Hepatocyte (in vitro differentiated cells): ENCODE data around the gene NAA15.

ENCODE experiments used
- CTCF ChIP-seq: fragments of 200-600 bp; sonication (generic); IDR thresholded peaks from 2 replicates; pipeline ENCODE4 v1.5.1; 2016; ENCODE audit warnings: antibody characterized with exemption, mild to moderate bottlenecking; ENCODE audit not compliant: poor library complexity
- EZH2 ChIP-seq: fragments of 200-600 bp; sonication (generic); IDR thresholded peaks from 2 replicates; pipeline ENCODE4 v1.6.1; 2016; ENCODE audit warnings: antibody characterized with exemption, mild to moderate bottlenecking, borderline replicate concordance

- TF ChIP-seq CTCF (no peak), EZH2 (no peak)
Observed at GRCh38 chr4:139465922-139466321, 164.6 kb downstream of the NAA15 start.
